Vagina (tissue), 2 donors: Measurements from ENCODE around the gene TEAD1.

Experiments
- POLR2A ChIP-seq, 2 donors: fragments of 450-650 bp; IDR thresholded peaks; one replicate each; pipeline ENCODE4 v1.6.1; 2017; ENCODE audit warnings: antibody characterized with exemption in 2 of 2, mild to moderate bottlenecking in 2 of 2, moderate library complexity in 2 of 2
- POLR2AphosphoS5 ChIP-seq, 2 donors: sonication (generic); formaldehyde crosslinking; IDR thresholded peaks; one replicate each; pipeline ENCODE4 v1.9.0; 2017; ENCODE audit warnings: antibody characterized with exemption in 2 of 2, mild to moderate bottlenecking in 2 of 2, low read depth in 1 of 2; ENCODE audit not compliant: insufficient read depth in 1 of 2

DNA sequence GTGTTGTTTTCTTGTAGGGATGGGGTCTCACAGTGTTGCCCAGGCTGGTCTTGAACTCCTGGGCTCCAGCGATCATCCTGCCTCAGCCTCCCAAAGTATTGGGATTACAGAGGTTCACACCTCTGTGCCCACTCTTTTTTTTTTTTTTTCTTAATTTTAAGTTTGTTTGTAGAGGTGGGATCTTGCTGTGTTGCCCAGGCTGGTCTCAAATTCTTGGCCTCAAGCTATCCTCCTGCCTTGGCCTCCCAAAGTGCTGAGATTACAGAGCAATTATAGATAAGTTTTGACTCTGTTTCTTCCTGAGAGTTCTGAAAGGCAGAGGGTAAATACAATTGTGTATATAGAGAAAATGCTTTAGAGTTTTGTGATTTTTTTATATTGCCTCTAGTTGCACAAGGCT is 160.4 kb downstream of the TEAD1 start:
- no peak for TF ChIP-seq POLR2AphosphoS5 (IDR thresholded peaks at IDR 0.05; ENCODE audit: insufficient read depth in 1 of 2, low read depth in 1 of 2)
- TF ChIP-seq POLR2A (IDR thresholded peaks at IDR 0.05), result no peak
